ENCODE data around the gene THAP7. TPM values are rescaled to one million over a fixed set of nuclear protein-coding genes. Genes with fewer than 3 reads are reported as not detected.

THAP7 gene
- total RNA-seq, 1 experiment from 2014 or later, result 27.7 TPM

- Histone ChIP-seq H4K20me1 (ENCODE audit: insufficient read depth) (no peaks in the 10 kb centered on the region), H2AFZ (ENCODE audit: low read depth, low read length, poor library complexity, severe bottlenecking) (no peak overlapping the region), H3K9me2 (ENCODE audit: insufficient read depth) (no peaks in the 10 kb centered on the region), H3K9ac (ENCODE audit: low read length) (no peak overlapping the region), H3K4me3 (replicated peaks in 1 of 2; ENCODE audit: low read depth in 1 of 2, low read length in 2 of 2) (no peak overlapping the region), H3K36me3 (ENCODE audit: control insufficient read depth in 1 of 2, insufficient read depth in 2 of 2, low read length in 2 of 2) (no peaks in the 10 kb centered on the region), H3K4me1 (ENCODE audit: control insufficient read depth in 1 of 2, insufficient read depth in 2 of 2, low read length in 2 of 2) (no peaks in the 10 kb centered on the region), H3K4me2 (ENCODE audit: low read length) (no peak overlapping the region), H3K27ac (ENCODE audit: low read depth, low read length) (no peak overlapping the region), H3K79me2 (ENCODE audit: insufficient read depth, low read length) (no peaks in the 10 kb centered on the region), H3K27me3 (ENCODE audit: insufficient read depth, low read length) (no peaks in the 10 kb centered on the region), H3K9me3 (ENCODE audit: control insufficient read depth in 1 of 2, insufficient read depth in 1 of 2, low read depth in 1 of 2, low read length in 2 of 2) (no peaks in the 10 kb centered on the region)
- ChIA-PET RAD21 (ENCODE audit: low non-redundant PET in 1 of 2, low total read pairs in 2 of 2, uncharacterized antibody in 2 of 2, unreplicated experiment in 2 of 2) (no interaction called here), POLR2A (no interaction called here), CTCF (no interaction called here)
- BruUV-seq (replicated peaks), result no TSS peak
- intact Hi-C loops (cut with micrococcal nuclease), result no loop called here
- no peak for DNase-seq (ENCODE audit: low read depth, low spot score)
- TF ChIP-seq EGR1 (IDR thresholded peaks at IDR 0.05; ENCODE audit: low read depth) (no peak), ZBTB33 (IDR thresholded peaks at IDR 0.05; ENCODE audit: extremely low read depth, insufficient replicate concordance, low read length) (no peak), SIN3A (IDR thresholded peaks at IDR 0.05; ENCODE audit: low read depth) (no peak), CTCF (IDR thresholded peaks at IDR 0.05 in 2 of 3, conservative IDR thresholded peaks at IDR 0.05 in 1 of 3; ENCODE audit: borderline replicate concordance in 1 of 3, insufficient read depth in 1 of 3, low read depth in 2 of 3, low read length in 2 of 3) (no peak), FOSL1 (IDR thresholded peaks at IDR 0.05; ENCODE audit: low read depth) (no peak), ELF1 (IDR thresholded peaks at IDR 0.05; ENCODE audit: borderline replicate concordance, low read depth) (no peak), SRF (IDR thresholded peaks at IDR 0.05; ENCODE audit: low read depth) (no peak), REST (IDR thresholded peaks at IDR 0.05; ENCODE audit: low read depth) (no peak), TCF7L2 (IDR thresholded peaks at IDR 0.05; ENCODE audit: borderline replicate concordance, extremely low read depth, insufficient read depth, insufficient read length) (no peak)
- no peak for ATAC-seq
Measured at GRCh38 chr22:21026783-21027692, 25.1 kb upstream of the THAP7 start.

Measured in HCT116 (cell line).